ENCODE data around the gene ZNF804A. TPM values are rescaled to one million over a fixed set of nuclear protein-coding genes. Genes with fewer than 3 reads are reported as not detected.

Gene ZNF804A
- polyA plus RNA-seq, 4 donors, result 0.22 to 1.9 (median 0.55) TPM

DNA sequence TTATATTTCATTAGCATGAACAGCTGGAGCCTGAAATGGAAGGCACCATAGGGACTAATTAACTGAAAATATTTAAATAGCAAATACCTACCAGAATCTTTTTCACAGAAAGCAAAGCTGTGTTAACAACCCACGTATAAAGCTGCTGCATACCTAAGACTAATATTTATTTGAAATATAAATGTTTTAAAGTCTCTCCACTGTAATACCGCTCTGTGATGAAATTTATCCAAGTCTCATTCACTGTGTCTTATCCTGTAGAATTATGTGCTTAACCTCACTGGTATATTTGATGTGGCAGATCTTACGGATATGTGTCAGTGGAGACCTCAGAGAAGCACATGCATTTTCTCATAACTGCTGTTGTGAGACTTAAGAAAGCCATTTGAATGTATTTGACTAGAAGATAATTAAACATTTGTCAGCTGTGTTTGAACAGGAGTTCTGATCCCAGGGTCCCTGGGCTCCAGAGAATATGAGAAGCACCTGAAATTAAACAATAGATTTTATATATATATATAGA is 373.3 kb downstream of the ZNF804A start:
- no peak overlapping the region for H3K4me3 ChIP-seq (ENCODE audit: low read depth in 1 of 3, low read length in 3 of 3)
- H3K9me3 ChIP-seq (ENCODE audit: control insufficient read depth in 2 of 2, insufficient read depth in 1 of 2, low read depth in 1 of 2, low read length in 1 of 2), result peaks cover 0 to 4% of the 10 kb centered on the region in 2 donors
- DNase-seq (no peak), FAIRE-seq (no peak)
- H3K27me3 ChIP-seq (ENCODE audit: control insufficient read depth in 3 of 3, insufficient read depth in 3 of 3, low read length in 3 of 3), result no peaks in the 10 kb centered on the region
- no peaks in the 10 kb centered on the region for H3K4me1 ChIP-seq (ENCODE audit: control insufficient read depth in 3 of 3, insufficient read depth in 2 of 3, low read depth in 1 of 3, low read length in 2 of 3)
- H3K36me3 ChIP-seq (ENCODE audit: control insufficient read depth in 3 of 3, insufficient read depth in 2 of 3, low read depth in 1 of 3, low read length in 3 of 3), result no peaks in the 10 kb centered on the region
- no peak overlapping the region for H3K27ac ChIP-seq (ENCODE audit: low read depth in 1 of 3, low read length in 2 of 3)
- WGBS, 3 donors, result 78 to 85% (median 78%) methylated on average over 3 of the region's 3 CpGs

Data from small intestine (tissue), 7 donors.